CD4-positive, alpha-beta T cell treated with Interleukin-2 at 100 ng/mL for 4 hours (primary cell): Measurements from ENCODE around the gene SGO1.

Experiments
- DNase-seq: peaks from one replicate; pipeline ENCODE4 v3.0.0-alpha.2; 2020; ENCODE audit warnings: low spot score

SGO1 gene

DNA sequence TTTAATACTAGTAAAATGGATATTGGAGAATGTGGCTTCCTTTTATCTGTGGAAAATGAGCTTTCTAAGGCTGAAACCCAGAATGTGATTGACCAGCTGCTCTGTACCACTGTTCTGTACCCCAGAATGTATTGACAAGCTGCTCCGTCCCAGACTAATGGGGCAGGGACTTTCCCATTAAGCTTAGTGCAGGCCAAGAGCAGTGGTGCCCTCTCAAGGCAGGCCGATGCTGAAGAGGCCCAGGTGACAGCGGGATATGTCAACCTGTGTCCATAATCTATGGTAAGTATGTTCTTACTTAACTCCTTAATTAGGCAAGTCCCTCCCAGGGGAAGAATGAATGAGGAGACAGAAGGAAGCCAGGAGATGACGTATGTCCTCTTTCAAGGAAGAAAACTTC lies 31.1 kb downstream of the SGO1 start:
- no peak for DNase-seq

DNA sequence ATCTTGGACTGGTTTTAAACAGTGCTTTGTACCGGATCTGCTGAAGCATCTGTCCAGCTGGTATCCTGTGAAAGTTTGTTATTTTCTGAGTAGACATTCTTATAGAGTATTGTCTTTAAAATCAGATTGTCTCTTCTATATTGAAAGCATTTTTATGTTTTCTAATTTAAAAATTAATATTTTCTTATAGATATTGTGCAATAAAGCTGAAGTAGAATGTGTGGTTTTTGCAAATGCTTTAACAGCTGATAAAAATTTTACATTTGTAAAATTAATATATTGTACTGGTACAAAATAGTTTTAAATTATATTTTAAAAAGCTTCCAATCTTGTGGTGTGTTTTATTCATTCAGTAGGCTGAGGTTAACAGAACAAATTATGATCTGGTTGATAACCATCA lies 31.9 kb downstream of the SGO1 start:
- no peak for DNase-seq

DNA sequence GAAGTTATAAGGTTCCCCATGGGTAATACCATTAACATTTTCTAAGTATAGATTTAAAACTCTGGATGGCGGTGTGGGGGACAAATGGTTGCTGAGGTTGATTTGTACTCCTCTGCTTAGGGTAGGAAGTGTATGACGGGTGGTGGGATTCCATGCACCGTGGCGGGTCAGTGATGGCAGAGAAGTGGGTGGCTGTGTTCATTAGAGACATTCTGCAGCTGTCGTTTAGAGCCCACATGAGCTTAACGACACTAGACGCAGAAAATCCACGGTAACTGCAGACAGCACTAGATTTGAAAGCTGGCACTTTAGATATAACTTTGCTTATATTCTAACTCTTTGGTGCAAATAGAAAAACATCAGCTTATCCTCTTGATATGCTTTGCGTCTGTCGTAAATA lies 37.5 kb downstream of the SGO1 start:
- no peak for DNase-seq

DNA sequence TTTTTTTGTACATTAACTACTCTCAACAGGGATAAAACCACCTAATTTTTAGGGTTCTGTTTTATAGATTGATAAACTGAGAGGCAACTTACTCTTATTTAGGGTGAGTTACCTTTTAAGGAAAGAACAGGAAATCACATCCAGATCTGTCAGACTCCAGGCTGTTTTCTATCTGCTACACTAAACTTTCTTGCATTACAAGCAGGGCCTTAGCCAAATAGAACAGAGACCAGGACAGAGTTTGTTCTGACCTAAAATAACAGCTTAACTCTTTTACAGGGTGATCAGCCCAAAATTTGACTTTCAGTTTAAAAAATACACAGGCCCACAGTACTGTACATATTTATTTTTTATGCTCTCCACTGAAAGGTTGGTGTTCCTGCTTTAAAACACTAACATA lies 38.6 kb downstream of the SGO1 start:
- no peak for DNase-seq

DNA sequence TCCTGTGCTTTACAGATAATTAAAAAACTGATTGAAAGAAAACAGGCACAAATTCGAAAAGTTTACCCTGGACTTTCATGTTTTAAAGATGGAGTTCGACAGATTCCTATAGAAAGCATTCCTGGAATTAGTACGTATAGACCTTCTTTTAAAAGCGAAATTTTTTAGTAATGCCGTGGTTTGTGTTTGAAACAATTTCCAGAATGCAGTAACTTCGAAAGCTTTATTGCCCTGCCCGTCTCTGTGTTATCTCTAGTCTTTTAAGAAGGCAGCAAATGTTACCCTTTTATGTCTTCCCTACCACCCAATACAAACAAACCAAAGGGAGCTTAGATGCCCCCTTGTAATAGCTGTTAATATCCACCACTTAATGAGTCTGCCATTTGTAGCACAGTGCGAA lies 39.7 kb downstream of the SGO1 start:
- no peak for DNase-seq

DNA sequence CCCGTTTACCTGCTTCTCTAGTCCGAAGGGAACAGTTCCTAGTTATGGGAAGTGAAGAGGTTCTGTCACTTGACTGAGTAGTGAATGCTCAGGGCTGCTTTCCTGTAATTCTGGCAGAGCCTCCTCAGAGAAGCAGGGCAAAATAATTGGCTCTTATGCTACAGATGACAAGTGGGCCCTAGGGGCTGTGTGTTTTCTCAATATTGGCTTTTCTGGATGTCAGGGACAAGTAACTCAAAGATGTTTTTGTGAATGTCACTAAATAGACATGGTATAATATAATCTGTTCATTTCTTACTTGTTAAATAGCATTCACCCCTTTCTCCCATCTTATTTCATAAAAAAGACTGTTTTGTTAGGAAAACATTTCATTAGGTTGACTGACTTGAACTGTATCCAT lies 40.1 kb downstream of the SGO1 start:
- DNase-seq: no peak

DNA sequence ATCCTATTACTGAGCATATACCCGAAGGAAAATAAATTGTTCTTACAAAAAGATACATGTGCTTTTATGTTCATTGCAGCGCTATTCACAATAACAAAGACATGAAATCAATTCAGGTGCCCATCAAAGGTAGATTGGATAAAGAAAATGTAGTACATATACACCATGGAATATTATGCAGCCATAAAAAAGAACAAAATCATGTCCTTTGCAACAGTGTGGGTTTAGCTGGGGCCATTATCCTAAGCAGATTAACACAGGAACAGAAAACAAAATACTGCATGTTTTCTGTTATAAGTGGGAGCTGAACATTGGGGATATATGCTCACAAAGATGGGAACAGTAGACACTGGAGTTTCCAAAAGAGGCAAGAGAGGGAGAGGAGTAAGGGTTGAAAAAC lies 42.5 kb downstream of the SGO1 start:
- DNase-seq: no peak

DNA sequence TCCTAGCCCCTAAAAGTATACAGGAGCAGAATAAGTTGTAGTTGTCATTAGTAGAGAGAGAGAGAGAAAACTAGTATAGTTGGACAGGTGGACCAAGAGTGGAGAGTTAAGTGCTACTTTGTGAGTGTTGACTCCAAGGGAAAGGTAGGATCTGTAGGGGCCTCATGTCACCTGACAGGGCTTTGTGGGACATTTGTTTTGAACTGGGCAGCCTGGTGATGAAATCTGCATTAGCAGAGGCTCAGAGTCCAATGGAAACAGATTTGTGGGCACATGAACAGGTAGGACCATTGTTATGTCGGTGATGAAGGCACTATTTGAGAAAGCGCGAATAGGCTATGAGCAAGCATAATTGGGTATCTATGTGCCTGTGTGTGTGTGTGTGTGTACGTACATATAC lies 43.5 kb downstream of the SGO1 start:
- no peak for DNase-seq

DNA sequence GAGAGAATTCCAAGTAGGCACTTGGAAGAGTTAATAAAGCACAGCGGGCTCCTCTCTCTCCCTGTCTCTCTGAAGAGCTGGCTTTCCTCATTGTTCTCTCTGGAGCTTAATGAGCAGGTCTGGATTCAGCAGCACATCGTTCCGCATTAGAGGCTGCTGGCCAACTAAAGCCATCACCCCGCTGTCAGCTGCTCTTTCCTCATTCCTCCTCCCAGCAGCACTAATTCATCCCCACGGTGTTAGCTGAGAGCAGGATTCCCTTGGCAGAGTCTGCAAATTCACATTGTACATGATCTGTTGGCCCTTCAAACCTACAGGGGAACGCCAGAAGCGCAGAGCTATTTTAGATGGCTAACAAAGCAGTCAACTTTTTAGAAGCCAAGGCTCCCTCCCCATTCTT lies 44.2 kb downstream of the SGO1 start:
- DNase-seq: no peak

DNA sequence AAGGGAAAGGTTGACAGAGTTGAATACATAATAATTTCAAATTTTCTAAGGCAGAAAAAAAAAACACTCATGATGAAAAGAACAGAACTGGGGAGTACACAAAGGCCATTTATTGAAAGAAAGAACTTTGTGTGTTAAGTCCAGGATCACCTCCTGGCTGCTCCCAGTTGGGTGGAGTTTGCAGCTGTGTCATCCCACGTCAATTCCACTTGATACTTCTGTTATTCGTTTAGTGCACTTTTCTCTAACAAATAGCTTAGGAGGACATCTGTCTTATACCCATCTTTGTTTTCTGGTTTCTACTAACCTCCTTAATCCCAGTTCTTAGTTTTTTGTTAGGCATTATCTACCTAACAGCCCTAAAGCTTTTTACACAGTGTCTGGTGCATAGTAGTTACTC lies 44.7 kb downstream of the SGO1 start:
- DNase-seq: no peak

DNA sequence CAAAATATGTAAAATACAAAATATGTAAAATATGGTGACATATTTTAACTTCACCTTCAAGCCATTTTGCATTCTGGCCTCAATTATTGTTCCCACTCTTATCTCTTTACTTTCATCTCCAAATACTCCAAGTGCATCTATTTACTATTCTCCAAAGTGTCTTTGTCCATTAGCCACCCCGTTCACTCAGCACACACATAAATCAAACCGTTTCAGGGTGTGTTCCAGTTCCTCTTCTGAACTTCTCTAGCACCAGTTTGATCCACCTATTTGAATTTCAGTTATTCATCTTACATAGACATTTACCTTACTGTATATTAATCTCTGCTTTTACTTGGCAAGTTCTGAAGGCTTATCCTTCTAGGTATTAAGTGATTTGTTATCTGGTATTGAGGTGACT lies 45.1 kb downstream of the SGO1 start:
- no peak for DNase-seq

DNA sequence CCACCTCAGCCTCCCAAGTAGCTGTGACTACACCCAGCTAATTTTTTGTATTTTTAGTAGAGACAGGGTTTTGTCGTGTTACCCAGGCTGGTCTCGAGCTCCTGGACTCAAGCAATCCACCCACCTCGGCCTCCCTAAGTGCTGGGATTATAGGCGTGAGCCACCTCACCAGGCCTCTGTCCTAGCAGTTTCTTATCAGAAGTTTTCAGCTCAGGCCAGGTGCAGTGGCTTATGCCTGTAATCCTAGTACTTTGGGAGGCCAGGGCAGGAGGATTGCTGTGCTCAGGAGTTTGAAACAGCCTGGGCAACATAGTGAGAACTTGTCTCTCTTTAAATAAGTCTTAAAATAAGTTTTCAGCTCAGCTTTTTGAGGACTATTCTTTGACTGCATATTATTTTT lies 48.4 kb downstream of the SGO1 start:
- no peak for DNase-seq

DNA sequence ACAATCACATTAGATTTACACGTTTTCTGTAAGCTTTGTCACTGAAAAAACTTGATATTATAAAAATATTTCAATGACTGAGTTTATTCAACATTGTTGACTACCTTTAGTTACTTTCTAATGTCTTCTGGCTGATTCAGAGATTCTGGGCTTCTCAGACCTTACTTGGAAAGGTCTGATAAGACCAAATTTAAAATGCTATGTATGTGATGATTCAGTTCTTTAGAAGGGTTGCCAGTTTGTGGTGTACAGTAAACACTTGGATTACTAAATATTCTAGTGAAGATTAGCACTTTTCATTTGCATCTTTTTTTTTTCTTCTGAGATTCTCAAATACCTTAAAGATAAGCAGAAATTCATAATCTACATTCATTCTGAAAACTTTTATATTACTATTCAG lies 49.8 kb downstream of the SGO1 start:
- DNase-seq: no peak

DNA sequence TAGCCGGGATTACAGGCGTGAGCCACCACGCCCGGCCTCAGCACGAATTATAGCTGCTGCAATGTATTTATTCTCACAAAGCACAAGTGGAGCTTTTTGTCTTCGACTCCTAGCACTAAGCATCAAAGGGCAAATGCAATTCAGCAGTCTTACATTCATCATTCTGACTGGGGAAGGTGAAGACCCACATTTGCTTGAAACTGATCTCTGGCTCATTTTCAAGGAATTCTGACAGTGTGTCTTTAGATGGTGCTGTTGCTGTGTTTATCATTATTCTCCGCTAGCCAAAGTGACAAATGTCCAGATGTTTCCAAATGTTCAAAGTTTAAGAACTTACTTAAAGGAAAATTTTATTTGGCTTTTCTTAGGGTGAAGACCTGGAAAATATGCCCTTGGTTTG lies 55.9 kb downstream of the SGO1 start:
- no peak for DNase-seq

DNA sequence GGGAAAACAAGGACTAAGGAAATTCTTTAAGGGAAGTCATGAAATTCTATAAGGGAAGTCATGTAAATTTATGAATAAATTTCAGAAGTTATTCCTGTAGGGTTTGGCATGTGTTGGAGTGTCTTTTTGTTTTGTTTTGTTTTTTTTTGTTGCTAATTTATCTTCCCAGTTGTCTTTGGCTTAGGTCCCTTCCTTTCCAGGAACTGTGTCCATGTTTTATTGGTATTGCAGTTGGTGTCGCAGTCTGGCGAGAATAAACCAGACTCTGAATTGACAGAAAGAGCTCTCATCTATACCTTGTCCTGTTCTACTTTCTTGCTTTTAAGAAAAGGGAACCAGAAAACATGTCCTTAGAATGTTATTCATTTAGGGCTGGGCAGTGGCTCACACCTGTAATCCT lies 57.6 kb downstream of the SGO1 start:
- DNase-seq: no peak

DNA sequence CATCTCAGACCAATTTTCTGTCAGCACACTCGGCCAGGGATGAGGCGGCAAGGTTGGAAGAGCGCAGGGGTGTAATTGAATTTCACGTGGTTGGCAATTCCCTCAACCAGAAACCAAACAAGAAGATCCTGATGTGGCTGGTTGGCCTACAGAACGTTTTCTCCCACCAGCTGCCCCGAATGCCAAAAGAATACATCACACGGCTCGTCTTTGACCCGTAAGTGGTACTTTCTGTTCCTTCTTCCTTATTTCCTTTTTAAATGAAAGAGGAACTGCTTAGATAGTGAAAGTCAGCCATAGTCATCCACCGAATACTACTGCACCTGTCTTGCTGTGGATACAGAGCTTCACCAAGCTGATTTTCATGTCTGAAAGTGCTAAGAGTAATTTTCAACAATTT lies 60.1 kb downstream of the SGO1 start:
- no peak for DNase-seq

DNA sequence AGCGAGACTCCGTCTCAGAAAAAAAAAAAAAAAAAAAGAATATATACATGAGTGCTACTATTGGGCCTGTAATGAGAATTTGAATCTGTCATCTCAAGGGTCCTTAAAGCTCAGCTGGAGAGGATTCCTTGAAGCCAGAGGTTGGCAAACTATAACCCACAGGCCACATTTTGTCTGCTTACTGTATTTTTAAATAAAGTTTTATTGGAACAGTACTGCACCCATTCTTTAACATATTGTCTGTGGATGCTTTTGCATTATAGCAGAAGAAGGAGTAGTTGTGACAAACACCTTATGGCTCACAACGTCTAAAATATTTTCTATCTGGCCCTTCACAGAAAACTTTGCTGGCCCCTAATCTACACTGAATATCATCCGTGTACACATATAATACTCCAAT lies 60.7 kb downstream of the SGO1 start:
- no peak for DNase-seq

DNA sequence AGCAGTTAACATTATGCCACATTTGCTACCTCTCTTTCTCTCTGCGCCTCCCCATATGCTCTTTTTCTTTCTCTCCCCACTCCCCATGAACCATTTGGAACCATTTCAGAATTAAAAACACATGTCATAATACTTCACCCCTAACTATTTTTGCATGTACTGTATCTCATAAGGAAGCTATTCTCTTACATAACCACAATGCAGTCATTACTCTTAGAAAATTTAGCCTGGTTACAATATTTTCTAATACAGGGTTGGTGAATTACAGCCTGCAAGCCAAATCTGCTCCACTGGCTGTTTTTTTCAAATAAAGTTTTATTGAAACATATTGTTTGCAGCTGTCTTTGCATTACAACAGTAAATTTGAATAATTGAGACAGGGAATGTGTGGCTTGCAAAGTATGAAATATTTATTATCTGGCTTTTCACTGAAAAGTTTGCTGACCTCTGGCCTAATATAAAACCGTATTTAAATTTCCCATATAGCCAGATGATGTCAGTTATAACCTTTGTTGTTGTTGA lies 62.8 kb downstream of the SGO1 start:
- DNase-seq: no peak

DNA sequence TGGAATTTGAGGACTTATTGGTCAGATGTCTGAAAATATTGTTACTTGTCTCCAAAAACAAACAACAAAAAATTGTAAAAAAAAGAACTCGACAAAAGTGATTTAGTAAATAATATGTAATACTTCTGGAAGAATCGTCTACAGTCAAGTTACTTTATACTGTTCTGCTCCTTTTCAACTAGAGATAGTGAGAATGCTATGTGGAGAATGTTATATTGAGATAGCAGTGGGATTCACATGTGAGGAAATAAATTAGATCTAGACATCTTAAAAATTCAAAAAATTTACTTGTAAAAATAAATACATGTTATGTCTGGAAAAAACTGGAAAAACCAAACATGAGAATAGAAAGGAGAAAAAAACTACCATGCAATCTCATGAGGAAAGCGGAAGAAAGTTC lies 64.9 kb downstream of the SGO1 start:
- no peak for DNase-seq
